HG02870 (cell line): ENCODE results near the gene CD96.
"Not testable (repeated sequence)": the region's sequence is repeated elsewhere in the genome, so short reads cannot be mapped to it uniquely, and the experiment has no call there.

Experiments used
- ATAC-seq: cut with Tn5 transposase; IDR thresholded peaks from one replicate; pipeline ENCODE4 v1.9.1; 2021; ENCODE audit warnings: mild to moderate bottlenecking, moderate library complexity; ENCODE audit not compliant: unreplicated experiment

Gene CD96

GRCh38 chr3:111668888-111669488 lies 127.0 kb downstream of the CD96 start:
- ATAC-seq = peak; percentile 43

- no peak for ATAC-seq
These were observed 128.1 kb downstream of the CD96 start for GRCh38 chr3:111669926-111670630.

- ATAC-seq = not testable (repeated sequence)
These were observed 130.5 kb downstream of the CD96 start for GRCh38 chr3:111672461-111672860.

- ATAC-seq = no peak
These were observed 133.8 kb downstream of the CD96 start for GRCh38 chr3:111675846-111676210.

GRCh38 chr3:111676211-111677006 lies 134.4 kb downstream of the CD96 start:
- ATAC-seq = no peak

- ATAC-seq = no peak
These were observed 135.0 kb downstream of the CD96 start for GRCh38 chr3:111677007-111677392.

GRCh38 chr3:111681661-111682426 lies 139.8 kb downstream of the CD96 start:
- peak; percentile 55 for ATAC-seq

GRCh38 chr3:111684640-111685039 lies 142.6 kb downstream of the CD96 start:
- no peak for ATAC-seq

- no peak for ATAC-seq
These were observed 146.3 kb downstream of the CD96 start for GRCh38 chr3:111688190-111688800.

- ATAC-seq = peak; percentile 94
These were observed 148.2 kb downstream of the CD96 start for GRCh38 chr3:111690242-111690641.

GRCh38 chr3:111691293-111691909 lies 149.4 kb downstream of the CD96 start:
- no peak for ATAC-seq

- ATAC-seq = peak; percentile 36
These were observed 150.9 kb downstream of the CD96 start for GRCh38 chr3:111692593-111693552.

GRCh38 chr3:111694471-111694870 lies 152.5 kb downstream of the CD96 start:
- no peak for ATAC-seq

GRCh38 chr3:111695636-111696117 lies 153.7 kb downstream of the CD96 start:
- no peak for ATAC-seq

- ATAC-seq = peak; percentile 59
These were observed 158.1 kb downstream of the CD96 start for GRCh38 chr3:111700054-111700453.

GRCh38 chr3:111701292-111701906 lies 159.4 kb downstream of the CD96 start:
- ATAC-seq = no peak
